Measurements from ENCODE around the gene HMX3.
"Not testable (repeated sequence)": the region's sequence is repeated elsewhere in the genome, so short reads cannot be mapped to it uniquely, and the experiment has no call there.

HMX3 gene

DNA sequence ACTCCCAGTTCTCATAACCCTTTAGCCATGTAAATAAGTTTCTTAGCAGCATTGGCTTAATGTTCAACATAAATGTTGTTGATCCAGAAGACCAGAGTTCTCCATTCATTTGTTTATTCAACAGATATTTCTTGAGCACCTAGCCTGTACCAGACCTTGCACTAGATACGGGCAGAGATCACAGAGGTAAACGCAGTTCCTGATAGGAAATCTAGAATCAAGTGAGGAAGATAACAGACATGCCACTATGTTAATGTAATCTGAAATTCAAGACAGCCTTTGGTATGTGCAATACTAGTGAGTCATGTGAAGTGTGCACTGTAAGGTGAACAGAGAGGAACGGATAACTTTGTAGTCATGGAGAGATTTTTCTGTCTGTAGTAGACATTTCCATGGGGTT is 21.4 kb downstream of the HMX3 start:
- TF ChIP-seq POLR2A (IDR thresholded peaks at IDR 0.05; ENCODE audit: low read length) (no peak), GATA1 (IDR thresholded peaks at IDR 0.05; ENCODE audit: low read depth, low read length) (no peak)
- DNase-seq: peak; percentile 20 to 39

GRCh38 chr10:123158682-123159081 is 22.9 kb downstream of the HMX3 start:
- TF ChIP-seq GATA1 (IDR thresholded peaks at IDR 0.05; ENCODE audit: low read depth, low read length): no peak
- TF ChIP-seq POLR2A (IDR thresholded peaks at IDR 0.05; ENCODE audit: low read length): no peak
- no peak for DNase-seq

DNA sequence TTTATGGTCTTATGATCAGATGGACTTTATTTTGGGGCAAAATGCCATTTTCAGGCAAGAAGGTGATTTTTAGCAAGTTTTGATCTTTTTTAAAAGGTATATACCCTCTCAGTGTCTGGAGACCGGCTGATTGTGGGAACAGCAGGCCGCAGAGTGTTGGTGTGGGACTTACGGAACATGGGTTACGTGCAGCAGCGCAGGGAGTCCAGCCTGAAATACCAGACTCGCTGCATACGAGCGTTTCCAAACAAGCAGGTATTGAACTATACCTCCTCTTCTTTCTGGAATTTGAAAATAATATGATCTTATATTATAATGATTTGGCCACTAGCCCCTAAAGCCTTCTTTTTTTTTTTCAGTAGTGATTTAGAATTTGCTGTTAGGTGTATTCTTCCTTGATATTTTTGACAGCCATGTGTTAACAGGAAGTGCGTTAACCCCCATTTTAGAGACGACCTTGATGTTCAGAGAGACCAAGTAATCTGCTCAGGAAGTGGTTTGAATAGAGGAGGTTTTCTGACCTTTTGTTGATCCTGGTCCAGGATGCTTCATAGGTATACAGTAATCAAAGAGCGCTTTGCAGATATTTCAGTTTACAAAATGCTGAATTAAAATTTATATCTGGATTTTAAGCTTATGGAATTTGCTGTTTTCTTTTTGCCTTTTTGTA is 24.7 kb downstream of the HMX3 start:
- DNase-seq: no peak
- TF ChIP-seq GATA1 (IDR thresholded peaks at IDR 0.05; ENCODE audit: low read depth, low read length) (no peak), POLR2A (IDR thresholded peaks at IDR 0.05; ENCODE audit: low read length) (no peak)

- TF ChIP-seq POLR2A (IDR thresholded peaks at IDR 0.05; ENCODE audit: low read length): no peak
- no peak for TF ChIP-seq GATA1 (IDR thresholded peaks at IDR 0.05; ENCODE audit: low read depth, low read length)
These were observed 28.5 kb downstream of the HMX3 start for GRCh38 chr10:123164319-123164718.

GRCh38 chr10:123165445-123166072 is 29.8 kb downstream of the HMX3 start:
- peak; percentile 9 to 16 for DNase-seq
- TF ChIP-seq POLR2A (IDR thresholded peaks at IDR 0.05; ENCODE audit: low read length): no peak
- no peak for TF ChIP-seq GATA1 (IDR thresholded peaks at IDR 0.05; ENCODE audit: low read depth, low read length)

More at GRCh38 chr10:123164319-123164718, 28.5 kb downstream of the HMX3 start:
- DNase-seq: no peak

- no peak for DNase-seq
- no peak for TF ChIP-seq POLR2A (IDR thresholded peaks at IDR 0.05; ENCODE audit: low read length)
These were observed 30.8 kb downstream of the HMX3 start for GRCh38 chr10:123166618-123167017.

DNA sequence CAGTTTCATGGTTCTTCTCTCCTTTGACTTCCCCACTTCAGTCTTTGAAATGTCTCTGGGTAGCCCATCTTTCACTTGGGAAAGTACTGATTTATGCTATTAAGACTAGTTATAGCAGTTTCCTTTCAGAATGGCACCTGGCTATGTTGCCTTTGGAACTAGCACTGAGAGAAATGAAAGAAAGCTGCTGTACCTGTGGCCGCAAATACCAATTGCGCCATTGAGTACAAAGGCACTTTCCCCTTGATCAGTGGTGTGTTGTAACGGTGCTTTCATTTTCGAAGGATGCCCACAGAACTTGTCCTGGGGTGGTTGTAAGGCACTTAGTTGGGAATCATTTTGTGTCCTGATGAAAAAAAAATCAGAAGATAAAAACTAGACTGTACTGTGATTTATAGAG is 35.2 kb downstream of the HMX3 start:
- no peak for DNase-seq
- TF ChIP-seq POLR2A (IDR thresholded peaks at IDR 0.05; ENCODE audit: low read length): no peak
- no peak for TF ChIP-seq GATA1 (IDR thresholded peaks at IDR 0.05; ENCODE audit: low read depth, low read length)

DNA sequence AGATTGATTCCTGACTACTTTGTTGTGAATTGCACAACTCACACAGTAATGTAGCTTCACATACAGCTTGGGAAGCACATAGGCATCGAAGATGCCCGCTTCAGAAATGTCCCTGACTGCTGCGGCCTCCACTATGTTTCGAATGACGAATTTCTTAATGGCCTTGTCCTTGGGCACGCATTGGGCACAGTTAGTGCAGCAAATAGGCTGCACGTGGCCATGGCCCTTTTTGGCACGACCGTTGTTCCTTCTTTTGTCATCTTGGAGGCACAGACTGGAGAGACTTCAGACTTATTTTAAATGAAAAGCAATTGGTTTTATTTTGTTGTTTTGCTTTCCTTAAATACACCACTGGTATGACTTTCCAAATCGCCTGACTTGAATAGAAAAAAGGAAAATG is 35.8 kb downstream of the HMX3 start:
- DNase-seq: not testable (repeated sequence)

- TF ChIP-seq GATA1 (IDR thresholded peaks at IDR 0.05; ENCODE audit: low read depth, low read length): no peak
- TF ChIP-seq POLR2A (IDR thresholded peaks at IDR 0.05; ENCODE audit: low read length): no peak
- no peak for DNase-seq
These were observed 39.9 kb downstream of the HMX3 start for GRCh38 chr10:123175389-123176387.

DNA sequence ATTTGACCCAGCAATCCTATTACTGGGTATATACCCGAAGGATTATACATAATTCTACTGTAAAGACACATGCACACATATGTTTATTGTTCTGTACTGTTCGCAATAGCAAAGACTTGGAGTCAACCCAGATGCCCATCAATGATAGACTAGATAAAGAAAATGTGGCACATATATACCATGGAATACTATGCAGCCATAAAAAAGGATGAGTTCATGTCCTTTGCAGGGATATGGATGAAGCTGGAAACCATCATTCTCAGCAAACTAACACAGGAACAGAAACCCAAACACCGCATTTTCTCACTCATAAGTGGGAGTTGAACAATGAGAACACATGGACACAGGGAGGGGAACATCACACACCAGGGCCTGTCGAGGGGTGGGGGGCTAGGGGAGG is 42.6 kb downstream of the HMX3 start:
- DNase-seq: not testable (repeated sequence)

DNA sequence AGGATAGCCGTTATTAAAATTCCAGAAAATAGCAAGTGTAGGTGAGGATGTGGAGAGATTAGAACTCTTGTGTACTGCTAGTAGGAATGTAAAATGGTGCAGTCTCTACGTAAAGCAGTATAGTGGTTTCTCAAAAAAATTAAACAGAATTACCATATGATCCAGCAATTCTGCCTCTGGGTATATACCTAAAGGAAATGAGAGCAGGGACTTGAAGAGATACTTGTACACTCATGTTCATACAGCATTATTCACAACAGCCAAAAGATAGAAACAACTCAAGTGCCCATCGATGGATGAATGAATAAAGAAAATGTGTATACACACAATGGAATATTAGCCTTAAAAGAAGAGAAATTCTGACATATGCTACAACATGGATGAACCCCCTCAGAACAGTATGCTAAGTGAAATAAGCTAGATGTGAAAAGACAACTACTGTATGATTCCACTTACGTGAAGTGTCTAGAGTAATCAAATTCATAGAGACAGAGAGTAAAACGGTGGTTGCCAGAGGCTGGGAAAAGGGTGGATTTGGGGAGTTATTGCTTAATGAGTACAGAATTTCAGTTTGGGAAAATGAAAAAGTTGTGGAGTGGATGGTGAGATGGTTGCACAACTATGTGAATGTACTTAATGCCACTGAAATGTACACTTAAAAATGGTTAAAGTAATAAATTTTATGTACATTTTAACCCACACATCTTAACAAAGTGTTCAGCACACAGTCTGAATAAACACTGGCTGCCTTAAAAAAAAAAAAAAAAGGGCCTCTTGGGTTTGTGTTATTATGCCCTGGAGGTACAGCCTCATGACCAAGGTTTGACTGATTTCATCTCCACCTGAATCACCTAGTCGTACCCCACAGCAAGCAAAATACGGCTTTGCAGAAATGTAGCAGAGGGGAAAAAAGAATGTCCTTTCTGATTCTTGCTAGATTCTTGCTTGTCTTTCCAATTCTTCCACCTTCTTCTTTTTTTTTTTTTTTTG is 44.6 kb downstream of the HMX3 start:
- no peak for DNase-seq
- TF ChIP-seq POLR2A (IDR thresholded peaks at IDR 0.05; ENCODE audit: low read length): no peak
- TF ChIP-seq GATA1 (IDR thresholded peaks at IDR 0.05; ENCODE audit: low read depth, low read length): no peak

GRCh38 chr10:123183724-123184123 is 48.0 kb downstream of the HMX3 start:
- TF ChIP-seq GATA1 (IDR thresholded peaks at IDR 0.05; ENCODE audit: low read depth, low read length) (no peak), POLR2A (IDR thresholded peaks at IDR 0.05; ENCODE audit: low read length) (no peak)

GRCh38 chr10:123187781-123188180 is 52.0 kb downstream of the HMX3 start:
- TF ChIP-seq GATA1 (IDR thresholded peaks at IDR 0.05; ENCODE audit: low read depth, low read length) (no peak), POLR2A (IDR thresholded peaks at IDR 0.05; ENCODE audit: low read length) (no peak)
- DNase-seq: no peak

More at GRCh38 chr10:123183724-123184123, 48.0 kb downstream of the HMX3 start:
- DNase-seq: peak in 1 of 2 experiments; percentile 7

Measured in erythroblast (primary cell).